GF-D8 (cell line): ENCODE measurements around the gene MARCHF2.
"Not testable (repeated sequence)": the region's sequence is repeated elsewhere in the genome, so short reads cannot be mapped to it uniquely, and the experiment has no call there.

ENCODE experiments used
- DNase-seq: peaks from one replicate; lab custom pipeline; 2025; lab: John Stamatoyannopoulos, UW

MARCHF2 gene, protein sequence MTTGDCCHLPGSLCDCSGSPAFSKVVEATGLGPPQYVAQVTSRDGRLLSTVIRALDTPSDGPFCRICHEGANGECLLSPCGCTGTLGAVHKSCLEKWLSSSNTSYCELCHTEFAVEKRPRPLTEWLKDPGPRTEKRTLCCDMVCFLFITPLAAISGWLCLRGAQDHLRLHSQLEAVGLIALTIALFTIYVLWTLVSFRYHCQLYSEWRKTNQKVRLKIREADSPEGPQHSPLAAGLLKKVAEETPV

DNA sequence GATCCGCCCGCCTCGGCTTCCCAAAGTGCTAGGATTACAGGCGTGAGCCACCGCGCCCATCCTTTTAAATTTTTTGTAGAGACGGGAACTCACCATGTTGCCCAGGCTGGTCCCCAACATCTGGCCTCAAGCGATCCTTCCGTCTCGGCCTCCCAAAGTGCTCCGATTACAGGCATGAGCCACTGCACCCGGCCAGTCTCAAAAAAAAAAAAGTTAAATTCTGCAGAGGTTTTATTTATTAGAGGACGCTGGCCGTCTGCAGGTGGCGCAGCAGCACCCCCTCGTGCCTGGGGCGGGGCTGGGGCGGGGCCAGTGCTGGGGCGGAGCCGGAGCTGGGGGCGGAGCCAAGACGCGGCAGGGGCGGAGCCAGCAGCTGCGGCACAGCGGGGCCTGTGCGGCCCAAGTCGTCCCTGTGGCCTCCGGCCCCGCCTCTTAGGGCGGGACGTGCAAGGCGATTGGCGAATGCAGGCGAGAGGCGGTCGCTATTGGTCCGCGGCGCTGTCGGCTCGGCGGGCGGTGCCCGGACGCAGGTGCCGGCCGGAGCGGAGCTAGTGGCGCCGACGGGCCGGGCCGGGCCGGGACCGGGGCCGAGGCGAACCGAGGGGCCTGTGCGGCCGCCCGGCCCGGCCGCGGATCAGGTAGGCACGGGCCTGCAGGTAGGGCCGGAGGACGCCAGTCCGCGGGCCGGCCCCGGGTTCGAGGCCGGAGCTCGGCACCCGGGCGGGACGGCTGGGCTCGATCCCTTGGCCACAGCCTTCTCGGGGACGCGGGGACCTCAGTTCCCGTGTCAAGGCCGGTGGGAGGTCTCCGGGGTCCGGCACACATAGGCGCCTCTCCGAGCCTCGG lies at the start of gene MARCHF2:
Gene MARCHF2 (plus strand): TSS at position 523 of the 846 bp plus-strand sequence. CDS start 8,536 bp downstream, outside the sequence.
- peak; percentile 86 for DNase-seq

DNA sequence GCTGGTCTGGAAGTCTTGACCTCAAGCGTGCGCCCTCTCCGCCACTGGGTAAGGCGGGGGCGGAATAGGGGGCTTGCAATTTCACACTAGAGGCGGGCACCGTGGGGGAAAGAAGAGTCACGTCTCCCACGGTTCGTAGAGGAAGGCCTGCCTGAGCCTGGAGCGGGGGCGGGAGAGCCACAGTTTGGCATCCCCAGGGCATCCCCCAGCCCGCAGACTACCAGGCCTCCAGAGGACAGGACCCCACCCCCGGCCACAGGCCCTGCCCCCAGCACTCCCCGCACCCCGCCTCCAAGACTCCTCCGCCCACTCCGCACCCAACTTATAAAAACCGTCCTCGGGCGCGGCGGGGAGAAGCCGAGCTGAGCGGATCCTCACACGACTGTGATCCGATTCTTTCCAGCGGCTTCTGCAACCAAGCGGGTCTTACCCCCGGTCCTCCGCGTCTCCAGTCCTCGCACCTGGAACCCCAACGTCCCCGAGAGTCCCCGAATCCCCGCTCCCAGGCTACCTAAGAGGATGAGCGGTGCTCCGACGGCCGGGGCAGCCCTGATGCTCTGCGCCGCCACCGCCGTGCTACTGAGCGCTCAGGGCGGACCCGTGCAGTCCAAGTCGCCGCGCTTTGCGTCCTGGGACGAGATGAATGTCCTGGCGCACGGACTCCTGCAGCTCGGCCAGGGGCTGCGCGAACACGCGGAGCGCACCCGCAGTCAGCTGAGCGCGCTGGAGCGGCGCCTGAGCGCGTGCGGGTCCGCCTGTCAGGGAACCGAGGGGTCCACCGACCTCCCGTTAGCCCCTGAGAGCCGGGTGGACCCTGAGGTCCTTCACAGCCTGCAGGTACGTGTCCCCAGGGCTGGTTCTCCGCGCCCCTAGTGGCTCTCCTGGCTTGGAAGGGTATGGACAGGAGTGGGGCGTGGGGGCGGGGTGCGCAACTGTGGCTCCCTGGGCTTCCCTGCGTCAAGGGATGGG lies 49.0 kb upstream of the MARCHF2 start, which contains the start of gene ANGPTL4:
Gene ANGPTL4 (plus strand): TSS at position 353 of the 969 bp plus-strand sequence. CDS start 167 bp downstream, at position 520.
- DNase-seq, result no peak

DNA sequence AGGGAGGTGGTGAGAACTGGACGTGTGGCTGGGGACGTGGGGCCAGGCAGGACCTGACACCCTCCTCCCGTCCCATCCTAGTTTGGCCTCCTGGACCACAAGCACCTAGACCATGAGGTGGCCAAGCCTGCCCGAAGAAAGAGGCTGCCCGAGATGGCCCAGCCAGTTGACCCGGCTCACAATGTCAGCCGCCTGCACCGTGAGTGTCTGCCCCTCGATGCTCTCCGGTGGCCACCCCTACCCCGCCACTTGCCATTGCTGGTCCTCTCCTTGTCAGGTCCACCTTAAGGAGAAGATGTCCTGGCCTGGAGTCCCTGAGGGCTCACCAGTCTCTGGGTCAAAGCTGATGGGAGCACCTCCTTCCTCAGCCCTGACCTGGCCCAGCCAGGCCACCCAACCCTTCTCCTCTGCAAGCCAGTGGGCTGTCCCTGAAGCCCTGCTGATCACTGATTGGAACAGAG lies 47.0 kb upstream of the MARCHF2 start:
- DNase-seq, result no peak

DNA sequence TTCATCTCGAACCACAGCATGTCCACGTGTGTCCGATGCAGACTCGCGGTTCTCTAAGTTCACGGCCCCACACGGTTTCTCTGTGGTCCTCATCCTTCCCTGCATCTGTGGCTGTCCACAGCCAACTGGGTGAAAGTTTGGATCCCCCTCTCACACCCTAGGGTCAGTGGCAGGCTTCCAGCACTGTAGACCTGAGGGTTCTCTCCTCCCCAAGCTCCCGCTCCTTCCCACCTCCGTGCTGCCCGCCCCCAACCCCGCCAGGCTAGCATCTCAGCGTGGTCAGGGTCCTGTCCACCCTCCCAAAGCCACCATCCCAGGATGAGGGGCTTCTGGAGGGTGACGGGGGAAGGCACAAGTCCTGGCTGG lies 46.2 kb upstream of the MARCHF2 start:
- no peak for DNase-seq

DNA sequence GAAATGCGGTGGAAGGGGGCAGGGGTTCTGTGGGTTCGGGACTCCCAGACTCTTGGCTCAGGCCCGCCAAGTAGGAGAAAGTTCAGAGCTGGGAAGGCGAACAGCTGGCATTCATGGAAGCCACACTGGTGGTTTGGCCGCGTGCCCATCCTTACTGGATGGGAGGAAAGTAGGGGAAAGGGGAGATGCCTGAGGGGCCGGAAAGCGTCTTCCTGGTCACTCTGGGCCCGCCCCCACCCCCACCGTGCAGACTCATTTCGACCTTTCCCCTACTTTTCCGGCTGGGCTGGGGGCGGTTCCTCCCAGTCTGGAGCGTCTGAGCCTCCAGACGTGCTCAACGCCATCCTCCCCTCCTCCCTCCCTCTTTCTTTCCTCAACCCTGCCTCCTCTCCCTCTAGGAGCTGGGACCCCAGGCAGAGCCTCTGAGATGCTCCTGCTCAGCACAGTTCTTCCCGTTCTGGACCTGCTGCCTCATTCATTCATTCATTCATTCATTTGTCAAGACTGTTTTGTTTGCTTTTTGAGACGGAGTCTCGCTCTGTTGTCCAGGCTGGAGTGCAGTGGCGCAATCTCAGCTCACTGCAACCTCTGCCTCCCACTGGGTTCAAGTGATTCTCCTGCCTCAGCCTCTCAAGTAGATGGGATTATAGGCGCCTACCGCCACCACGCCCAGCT lies 45.6 kb upstream of the MARCHF2 start:
- DNase-seq, result no peak

DNA sequence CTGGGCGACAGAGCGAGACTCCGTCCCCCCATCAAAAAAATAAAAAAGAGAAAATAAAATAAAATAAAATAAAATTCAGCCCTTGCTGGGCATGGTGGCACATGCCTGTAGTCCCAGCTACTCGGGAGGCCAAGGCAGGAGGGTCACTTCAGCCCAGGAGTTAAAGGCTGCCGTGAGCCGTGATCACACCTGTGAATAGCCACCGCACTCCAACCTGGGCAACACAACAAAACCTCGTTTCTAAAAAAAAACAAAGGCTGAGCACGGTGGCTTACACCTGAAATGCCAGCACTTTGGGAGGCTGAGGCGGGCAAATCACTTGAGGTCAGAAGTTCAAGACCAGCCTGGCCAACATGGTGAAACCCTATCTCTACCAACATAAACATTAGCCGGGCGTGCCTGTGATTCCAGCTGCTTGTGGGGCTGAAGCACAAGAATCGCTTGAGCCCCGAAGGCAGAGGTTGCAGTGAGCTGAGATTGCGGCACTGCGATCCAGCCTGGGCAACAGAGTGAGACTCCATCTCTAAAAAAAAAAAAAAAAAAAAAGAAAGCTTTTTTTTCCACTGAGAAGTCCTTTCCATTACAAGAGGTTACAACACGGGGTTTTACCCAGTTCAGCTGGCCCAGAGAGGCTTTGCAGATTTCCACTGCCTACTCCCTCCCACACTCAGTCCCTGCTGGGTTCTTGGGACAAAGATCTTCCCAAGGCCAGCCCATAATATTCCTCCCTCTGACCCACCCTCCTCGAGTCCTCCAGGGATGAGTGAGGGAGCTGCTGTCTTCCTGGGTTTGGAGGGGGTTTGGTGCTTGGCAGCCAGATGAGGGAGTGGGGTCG lies 42.7 kb upstream of the MARCHF2 start:
- no peak for DNase-seq

DNA sequence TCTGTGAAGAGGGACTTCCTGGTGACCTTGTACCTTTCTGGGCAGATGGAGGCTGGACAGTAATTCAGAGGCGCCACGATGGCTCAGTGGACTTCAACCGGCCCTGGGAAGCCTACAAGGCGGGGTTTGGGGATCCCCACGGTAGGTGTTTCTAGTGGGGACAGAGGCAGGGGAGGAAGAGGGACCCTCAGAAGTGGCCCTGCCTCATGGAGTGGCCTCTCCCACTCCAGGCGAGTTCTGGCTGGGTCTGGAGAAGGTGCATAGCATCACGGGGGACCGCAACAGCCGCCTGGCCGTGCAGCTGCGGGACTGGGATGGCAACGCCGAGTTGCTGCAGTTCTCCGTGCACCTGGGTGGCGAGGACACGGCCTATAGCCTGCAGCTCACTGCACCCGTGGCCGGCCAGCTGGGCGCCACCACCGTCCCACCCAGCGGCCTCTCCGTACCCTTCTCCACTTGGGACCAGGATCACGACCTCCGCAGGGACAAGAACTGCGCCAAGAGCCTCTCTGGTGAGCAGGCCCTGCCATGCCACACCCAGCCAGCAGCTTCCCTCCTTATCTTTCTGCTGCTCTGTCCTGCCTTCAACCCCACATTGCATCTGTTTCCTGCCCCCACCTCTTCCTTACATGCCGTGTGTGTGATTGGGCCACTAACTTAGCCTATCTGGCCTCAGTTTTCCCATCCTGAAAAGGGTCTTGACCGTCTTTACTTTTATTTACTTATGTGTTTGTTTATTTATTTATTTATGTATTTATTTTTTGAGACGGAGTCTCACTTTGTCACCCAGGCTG lies 41.9 kb upstream of the MARCHF2 start:
- no peak for DNase-seq

DNA sequence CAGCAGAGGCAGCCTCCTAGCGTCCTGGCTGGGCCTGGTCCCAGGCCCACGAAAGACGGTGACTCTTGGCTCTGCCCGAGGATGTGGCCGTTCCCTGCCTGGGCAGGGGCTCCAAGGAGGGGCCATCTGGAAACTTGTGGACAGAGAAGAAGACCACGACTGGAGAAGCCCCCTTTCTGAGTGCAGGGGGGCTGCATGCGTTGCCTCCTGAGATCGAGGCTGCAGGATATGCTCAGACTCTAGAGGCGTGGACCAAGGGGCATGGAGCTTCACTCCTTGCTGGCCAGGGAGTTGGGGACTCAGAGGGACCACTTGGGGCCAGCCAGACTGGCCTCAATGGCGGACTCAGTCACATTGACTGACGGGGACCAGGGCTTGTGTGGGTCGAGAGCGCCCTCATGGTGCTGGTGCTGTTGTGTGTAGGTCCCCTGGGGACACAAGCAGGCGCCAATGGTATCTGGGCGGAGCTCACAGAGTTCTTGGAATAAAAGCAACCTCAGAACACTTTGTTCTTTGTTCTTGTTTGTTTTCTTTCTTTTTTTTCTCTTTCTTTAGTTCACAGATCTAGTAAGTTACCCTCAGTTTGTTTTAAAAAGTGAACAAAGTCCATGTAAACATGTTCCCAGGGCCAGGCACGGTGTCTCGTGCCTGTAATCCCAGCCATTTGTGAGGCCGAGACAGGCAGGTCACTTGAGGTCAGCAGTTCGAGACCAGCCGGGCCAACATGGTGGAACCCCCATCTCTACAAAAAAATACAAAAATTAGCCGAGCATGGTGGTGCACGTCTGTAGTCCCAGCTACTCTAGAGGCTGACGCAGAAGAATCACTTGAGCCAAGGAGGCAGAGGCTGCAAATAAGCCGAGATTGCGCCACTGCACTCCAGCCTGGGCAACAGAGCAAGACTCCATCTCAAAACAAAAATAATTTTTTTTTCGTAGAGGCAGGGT lies 39.0 kb upstream of the MARCHF2 start:
- DNase-seq, result no peak

DNA sequence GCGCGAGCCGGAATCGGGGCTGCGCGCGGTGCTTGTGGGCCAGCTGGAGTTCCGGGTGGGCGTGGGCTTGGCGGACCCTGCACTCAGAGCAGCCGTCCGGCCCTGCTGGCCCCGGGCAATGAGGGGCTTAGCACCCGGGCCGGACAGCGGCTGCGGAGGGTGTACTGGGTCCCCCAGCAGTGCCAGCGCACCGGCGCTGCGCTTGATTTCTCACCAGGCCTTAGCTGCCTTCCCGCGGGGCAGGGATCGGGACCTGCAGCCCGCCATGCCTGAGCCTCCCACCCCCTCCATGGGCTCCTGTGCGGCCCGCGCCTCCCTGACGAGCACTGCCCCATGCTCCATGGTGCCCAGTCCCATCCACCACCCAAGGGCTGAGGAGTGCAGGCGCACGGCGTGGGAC lies 37.3 kb upstream of the MARCHF2 start:
- not testable (repeated sequence) for DNase-seq

DNA sequence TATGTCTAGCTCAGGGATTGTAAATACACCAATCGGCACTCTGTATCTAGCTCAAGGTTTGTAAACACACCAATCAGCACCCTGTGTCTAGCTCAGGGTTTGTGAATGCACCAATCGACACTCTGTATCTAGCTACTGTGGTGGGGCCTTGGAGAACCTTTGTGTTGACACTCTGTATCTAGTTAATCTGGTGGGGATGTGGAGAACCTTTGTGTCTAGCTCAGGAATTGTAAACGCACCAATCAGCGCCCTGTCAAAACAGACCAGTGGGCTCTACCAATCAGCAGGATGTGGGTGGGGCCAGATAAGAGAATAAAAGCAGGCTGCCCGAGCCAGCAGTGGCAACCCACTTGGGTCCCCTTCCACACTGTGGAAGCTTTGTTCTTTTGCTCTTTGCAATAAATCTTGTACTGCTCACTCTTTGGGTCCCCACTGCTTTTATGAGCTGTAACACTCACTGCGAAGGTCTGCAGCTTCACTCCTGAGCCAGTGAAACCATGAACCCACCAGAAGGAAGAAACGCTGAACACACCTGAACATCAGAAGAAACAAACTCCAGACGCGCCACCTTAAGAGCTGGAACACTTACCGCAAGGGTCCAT lies 36.6 kb upstream of the MARCHF2 start:
- not testable (repeated sequence) for DNase-seq

DNA sequence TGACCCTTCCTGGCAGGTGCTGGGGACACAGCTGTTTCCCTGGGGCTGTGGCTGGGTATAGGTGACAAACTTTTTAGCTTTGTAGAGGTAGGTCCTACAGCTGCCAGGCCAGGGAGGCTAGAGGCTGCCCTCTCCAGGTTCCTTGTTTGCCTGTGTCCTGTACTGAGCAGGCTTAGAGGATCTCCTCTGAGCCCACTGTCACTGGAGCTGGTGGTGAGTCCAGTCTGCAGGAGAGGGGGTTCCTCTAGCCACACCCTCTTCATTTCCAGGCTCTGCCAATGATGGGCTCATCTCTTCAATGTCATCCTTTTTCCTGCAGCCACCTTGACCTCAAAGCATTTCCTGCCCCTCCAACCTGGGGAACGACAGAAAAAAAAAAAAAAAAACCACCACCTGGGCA lies 35.5 kb upstream of the MARCHF2 start:
- DNase-seq, result no peak

DNA sequence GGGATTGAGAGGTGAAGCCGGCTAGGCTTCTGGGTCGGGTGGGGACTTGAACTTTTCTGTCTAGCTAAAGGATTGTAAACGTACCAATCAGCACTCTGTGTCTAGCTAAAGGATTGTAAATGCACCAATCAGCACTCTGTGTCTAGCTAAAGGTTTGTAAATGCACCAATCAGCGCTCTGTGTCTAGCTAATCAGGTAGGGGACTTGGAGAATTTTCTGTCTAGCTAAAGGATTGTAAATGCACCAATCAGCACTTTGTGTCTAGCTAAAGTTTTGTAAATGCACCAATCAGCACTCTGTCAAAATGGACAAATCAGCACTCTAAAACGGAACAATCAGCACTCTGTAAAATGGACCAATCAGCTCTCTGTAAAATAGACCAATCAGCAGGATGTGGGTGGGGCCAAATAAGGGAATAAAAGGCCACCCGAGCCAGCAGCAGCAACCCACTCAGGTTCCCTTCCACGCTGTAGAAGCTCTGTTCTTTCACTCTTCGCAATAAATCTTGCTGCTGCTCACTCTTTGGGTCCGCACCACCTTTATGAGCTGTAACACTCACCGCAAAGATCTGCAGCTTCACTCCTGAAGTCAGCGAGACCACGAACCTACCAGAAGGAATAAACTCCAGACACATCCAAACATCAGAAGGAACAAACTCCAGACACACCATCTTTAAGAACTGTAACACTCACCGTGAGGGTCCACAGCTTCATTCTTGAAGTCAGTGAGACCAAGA lies 33.8 kb upstream of the MARCHF2 start:
- not testable (repeated sequence) for DNase-seq

DNA sequence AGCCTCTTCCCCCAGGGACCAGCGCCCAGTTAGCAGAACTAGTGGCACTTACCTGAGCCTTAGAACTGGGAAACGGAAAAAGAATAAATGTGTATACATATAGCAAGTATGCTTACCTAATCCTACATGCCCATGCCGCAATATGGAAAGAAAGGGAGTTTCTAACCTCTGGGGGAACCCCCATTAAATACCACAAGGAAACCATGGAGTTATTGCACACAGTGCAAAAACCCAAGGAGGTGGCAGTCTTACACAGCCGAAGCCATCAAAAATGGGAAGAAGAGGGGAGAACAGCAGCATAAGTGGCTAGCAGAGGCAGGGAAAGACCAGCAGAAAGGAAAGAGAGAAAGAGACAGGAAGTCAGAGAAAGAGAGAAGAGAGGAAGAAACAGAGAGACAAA lies 28.5 kb upstream of the MARCHF2 start:
- peak; percentile 48 for DNase-seq

DNA sequence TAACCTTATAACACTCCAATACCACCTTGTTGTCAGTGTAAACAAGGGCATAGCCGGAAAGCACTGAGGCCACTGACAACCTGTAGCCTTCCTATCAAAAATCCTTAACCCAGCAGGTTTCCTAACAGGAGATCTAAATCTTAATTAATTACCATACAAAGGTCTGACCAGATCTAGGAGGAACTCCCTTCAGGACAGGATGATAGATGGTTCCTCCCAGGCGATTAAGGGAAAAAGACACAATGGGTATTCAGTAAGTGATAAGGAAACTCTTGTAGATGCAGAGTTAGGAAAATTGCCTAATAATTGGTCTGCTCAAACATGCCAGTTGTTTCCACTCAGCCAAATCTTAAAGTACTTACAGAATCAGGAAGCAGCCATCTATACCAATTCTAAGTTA lies 28.0 kb upstream of the MARCHF2 start:
- peak; percentile 8 for DNase-seq

DNA sequence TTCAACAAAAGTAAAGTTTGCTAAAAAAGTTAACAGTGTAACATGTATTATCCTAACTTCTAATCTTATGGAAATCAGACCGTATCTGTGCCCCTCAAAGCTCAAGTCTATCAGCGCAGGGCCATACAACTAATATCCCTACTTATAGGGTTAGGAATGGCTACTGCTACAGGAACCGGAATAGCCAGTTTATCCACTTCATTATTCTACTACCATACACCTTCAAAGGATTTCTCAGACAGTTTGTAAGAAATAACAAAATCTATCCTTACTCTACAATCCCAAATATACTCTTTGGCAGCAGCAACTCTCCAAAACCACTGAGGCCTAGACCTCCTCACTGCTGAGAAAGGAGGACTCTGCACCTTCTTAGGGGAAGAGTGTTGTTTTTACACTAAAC lies 27.5 kb upstream of the MARCHF2 start:
- not testable (repeated sequence) for DNase-seq

DNA sequence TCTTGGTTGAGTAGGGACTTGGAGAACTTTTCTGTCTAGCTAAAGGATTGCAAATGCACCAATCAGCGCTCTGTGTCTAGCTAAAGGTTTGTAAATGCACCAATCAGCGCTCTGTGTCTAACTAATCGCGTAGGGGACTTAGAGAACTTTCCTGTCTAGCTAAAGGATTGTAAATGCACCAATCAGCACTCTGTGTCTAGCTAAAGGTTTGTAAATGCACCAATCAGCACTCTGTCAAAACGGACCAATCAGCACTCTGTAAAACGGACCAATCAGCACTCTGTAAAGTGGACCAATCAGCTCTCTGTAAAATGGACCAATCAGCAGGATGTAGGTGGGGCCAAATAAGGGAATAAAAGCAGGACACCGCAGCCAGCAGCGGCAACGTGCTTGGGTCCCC lies 26.7 kb upstream of the MARCHF2 start:
- DNase-seq, result not testable (repeated sequence)

DNA sequence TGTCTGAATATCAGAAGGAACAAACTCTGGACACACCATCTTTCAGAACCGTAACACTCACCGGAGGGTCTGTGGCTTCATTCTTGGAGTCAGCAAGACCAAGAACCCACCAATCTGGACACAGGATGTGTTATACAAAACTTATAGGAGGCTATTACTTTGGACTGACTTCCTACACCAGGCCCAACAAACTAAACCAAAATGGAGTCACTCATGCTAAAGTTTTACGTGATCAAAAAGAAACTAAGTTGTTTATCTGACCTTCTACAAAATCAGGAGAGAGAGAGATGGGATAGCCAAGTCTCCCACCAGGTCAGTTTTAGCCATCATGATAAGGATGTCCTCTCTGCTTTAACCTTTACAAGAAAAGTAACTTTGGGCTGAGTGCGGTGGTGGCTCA lies 26.1 kb upstream of the MARCHF2 start:
- DNase-seq, result no peak
